ENCODE measurements around the gene PRM2. TPM values are rescaled to one million over a fixed set of nuclear protein-coding genes. Genes with fewer than 3 reads are reported as not detected.

The PRM2 gene
- total and polyA plus RNA-seq, 2 experiments from 2014 or later = not detected

DNA sequence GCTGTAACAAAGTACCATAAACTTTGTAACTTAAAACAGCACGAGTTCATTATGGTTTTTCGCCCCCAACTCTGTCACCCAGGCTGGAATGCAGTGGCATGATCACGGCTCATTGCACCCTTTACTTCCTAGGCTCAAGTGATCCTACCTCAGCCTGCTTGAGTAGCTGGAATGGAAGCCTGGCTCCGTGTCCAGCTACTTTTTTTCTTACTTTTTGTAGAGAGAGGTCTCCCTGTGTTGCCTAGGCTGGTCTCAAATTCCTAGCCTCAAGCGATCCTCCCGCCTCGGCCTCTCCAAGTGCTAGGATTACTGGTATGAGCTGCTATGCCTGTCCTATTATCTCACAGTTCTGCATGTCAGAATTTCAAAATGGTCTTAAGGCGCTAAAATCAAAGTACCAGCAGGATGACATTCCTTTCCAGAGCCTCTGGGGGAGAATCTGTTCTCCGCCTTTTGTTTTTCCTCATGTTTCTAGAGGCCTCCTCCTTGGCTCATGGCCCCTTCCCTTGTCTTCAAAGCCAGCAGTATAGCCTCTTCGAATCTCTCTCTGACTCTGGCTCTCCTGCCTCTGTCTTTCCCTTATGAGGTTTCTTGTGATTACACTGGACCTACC is 14.9 kb upstream of the PRM2 start:
- H3K27me3 Mint-ChIP-seq (ENCODE audit: insufficient read depth, low read depth, poor library complexity) = peaks cover 4% of the 10 kb centered on the region
- 0 out of 2 replicates have a peak, but pooled peaks cover 2% of the 10 kb centered on the region for H3F3A ChIP-seq (replicated peaks; ENCODE audit: low read depth)
- H3K79me2 ChIP-seq (replicated peaks; ENCODE audit: insufficient read depth) = no peaks in the 10 kb centered on the region
- H3K36me3 Mint-ChIP-seq (ENCODE audit: low read depth) = no peaks in the 10 kb centered on the region
- no peak for TF ChIP-seq STAT1 (IDR thresholded peaks at IDR 0.05; ENCODE audit: unreplicated experiment)
- TF ChIP-seq, protein P1, sequence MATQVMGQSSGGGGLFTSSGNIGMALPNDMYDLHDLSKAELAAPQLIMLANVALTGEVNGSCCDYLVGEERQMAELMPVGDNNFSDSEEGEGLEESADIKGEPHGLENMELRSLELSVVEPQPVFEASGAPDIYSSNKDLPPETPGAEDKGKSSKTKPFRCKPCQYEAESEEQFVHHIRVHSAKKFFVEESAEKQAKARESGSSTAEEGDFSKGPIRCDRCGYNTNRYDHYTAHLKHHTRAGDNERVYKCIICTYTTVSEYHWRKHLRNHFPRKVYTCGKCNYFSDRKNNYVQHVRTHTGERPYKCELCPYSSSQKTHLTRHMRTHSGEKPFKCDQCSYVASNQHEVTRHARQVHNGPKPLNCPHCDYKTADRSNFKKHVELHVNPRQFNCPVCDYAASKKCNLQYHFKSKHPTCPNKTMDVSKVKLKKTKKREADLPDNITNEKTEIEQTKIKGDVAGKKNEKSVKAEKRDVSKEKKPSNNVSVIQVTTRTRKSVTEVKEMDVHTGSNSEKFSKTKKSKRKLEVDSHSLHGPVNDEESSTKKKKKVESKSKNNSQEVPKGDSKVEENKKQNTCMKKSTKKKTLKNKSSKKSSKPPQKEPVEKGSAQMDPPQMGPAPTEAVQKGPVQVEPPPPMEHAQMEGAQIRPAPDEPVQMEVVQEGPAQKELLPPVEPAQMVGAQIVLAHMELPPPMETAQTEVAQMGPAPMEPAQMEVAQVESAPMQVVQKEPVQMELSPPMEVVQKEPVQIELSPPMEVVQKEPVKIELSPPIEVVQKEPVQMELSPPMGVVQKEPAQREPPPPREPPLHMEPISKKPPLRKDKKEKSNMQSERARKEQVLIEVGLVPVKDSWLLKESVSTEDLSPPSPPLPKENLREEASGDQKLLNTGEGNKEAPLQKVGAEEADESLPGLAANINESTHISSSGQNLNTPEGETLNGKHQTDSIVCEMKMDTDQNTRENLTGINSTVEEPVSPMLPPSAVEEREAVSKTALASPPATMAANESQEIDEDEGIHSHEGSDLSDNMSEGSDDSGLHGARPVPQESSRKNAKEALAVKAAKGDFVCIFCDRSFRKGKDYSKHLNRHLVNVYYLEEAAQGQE (IDR thresholded peaks at IDR 0.05; ENCODE audit: unreplicated experiment) = no peak
- TF ChIP-seq, protein P2, sequence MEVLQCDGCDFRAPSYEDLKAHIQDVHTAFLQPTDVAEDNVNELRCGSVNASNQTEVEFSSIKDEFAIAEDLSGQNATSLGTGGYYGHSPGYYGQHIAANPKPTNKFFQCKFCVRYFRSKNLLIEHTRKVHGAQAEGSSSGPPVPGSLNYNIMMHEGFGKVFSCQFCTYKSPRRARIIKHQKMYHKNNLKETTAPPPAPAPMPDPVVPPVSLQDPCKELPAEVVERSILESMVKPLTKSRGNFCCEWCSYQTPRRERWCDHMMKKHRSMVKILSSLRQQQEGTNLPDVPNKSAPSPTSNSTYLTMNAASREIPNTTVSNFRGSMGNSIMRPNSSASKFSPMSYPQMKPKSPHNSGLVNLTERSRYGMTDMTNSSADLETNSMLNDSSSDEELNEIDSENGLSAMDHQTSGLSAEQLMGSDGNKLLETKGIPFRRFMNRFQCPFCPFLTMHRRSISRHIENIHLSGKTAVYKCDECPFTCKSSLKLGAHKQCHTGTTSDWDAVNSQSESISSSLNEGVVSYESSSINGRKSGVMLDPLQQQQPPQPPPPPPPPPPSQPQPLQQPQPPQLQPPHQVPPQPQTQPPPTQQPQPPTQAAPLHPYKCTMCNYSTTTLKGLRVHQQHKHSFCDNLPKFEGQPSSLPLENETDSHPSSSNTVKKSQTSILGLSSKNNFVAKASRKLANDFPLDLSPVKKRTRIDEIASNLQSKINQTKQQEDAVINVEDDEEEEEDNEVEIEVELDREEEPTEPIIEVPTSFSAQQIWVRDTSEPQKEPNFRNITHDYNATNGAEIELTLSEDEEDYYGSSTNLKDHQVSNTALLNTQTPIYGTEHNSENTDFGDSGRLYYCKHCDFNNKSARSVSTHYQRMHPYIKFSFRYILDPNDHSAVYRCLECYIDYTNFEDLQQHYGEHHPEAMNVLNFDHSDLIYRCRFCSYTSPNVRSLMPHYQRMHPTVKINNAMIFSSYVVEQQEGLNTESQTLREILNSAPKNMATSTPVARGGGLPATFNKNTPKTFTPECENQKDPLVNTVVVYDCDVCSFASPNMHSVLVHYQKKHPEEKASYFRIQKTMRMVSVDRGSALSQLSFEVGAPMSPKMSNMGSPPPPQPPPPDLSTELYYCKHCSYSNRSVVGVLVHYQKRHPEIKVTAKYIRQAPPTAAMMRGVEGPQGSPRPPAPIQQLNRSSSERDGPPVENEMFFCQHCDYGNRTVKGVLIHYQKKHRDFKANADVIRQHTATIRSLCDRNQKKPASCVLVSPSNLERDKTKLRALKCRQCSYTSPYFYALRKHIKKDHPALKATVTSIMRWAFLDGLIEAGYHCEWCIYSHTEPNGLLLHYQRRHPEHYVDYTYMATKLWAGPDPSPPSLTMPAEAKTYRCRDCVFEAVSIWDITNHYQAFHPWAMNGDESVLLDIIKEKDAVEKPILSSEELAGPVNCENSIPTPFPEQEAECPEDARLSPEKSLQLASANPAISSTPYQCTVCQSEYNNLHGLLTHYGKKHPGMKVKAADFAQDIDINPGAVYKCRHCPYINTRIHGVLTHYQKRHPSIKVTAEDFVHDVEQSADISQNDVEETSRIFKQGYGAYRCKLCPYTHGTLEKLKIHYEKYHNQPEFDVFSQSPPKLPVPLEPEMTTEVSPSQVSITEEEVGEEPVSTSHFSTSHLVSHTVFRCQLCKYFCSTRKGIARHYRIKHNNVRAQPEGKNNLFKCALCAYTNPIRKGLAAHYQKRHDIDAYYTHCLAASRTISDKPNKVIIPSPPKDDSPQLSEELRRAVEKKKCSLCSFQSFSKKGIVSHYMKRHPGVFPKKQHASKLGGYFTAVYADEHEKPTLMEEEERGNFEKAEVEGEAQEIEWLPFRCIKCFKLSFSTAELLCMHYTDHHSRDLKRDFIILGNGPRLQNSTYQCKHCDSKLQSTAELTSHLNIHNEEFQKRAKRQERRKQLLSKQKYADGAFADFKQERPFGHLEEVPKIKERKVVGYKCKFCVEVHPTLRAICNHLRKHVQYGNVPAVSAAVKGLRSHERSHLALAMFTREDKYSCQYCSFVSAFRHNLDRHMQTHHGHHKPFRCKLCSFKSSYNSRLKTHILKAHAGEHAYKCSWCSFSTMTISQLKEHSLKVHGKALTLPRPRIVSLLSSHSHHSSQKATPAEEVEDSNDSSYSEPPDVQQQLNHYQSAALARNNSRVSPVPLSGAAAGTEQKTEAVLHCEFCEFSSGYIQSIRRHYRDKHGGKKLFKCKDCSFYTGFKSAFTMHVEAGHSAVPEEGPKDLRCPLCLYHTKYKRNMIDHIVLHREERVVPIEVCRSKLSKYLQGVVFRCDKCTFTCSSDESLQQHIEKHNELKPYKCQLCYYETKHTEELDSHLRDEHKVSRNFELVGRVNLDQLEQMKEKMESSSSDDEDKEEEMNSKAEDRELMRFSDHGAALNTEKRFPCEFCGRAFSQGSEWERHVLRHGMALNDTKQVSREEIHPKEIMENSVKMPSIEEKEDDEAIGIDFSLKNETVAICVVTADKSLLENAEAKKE (CRISPR knock-in tag; IDR thresholded peaks at IDR 0.05) = 0 out of 2 replicates have a peak, but pooled peaks have one; percentile 61
- TF ChIP-seq JUNB (IDR thresholded peaks at IDR 0.05; ENCODE audit: unreplicated experiment) = no peak
- peak; percentile 88 for ATAC-seq
- H3K9me2 ChIP-seq (ENCODE audit: insufficient read depth) = no peaks in the 10 kb centered on the region
- H3K4me1 Mint-ChIP-seq = peaks cover 14% of the 10 kb centered on the region
- no peaks in the 10 kb centered on the region for H3K9me3 Mint-ChIP-seq
- no peaks in the 10 kb centered on the region for H3K27me3 ChIP-seq (ENCODE audit: insufficient read depth)
- H3K36me3 ChIP-seq (ENCODE audit: insufficient read depth) = no peaks in the 10 kb centered on the region
- H3K27ac Mint-ChIP-seq = no peak overlapping the region
- no peak overlapping the region for H3K4me3 Mint-ChIP-seq
- peak; percentile 51 for DNase-seq (ENCODE audit: low spot score)
- no peak overlapping the region for H3K4me2 ChIP-seq
- H3K4me1 ChIP-seq (ENCODE audit: insufficient read depth) = peaks cover 4% of the 10 kb centered on the region; the same call in 1 of the 2 replicates
- H2AFZ ChIP-seq = peak overlapping the region; percentile 19
- peak overlapping the region; percentile 72; the same call in 1 of the 2 replicates for H3K27ac ChIP-seq (ENCODE audit: low read depth)
- no peak overlapping the region for H3K4me3 ChIP-seq
- no peaks in the 10 kb centered on the region for H4K20me1 ChIP-seq (replicated peaks; ENCODE audit: insufficient read depth)
